H9 (cell line): Measurements from ENCODE around the gene HNRNPK. TPM values are rescaled to one million over a fixed set of nuclear protein-coding genes. Genes with fewer than 3 reads are reported as not detected.

ENCODE experiments used
- DNase-seq: peaks from one replicate; pipeline ENCODE4 v3.0.0-alpha.2; 2017
- H2AFZ ChIP-seq: one replicate; pipeline ENCODE4 v1.6.1; 2013; ENCODE audit warnings: mild to moderate bottlenecking, low read length, control low read depth, moderate library complexity
- H2AK5ac ChIP-seq: 2 replicates; pipeline ENCODE4 v1.6.1; 2013; ENCODE audit warnings: low read length, control low read depth, mixed read lengths; ENCODE audit not compliant: insufficient read length
- H2BK120ac ChIP-seq: one replicate; pipeline ENCODE4 v1.6.1; 2013; ENCODE audit warnings: low read depth, mild to moderate bottlenecking, low read length, control low read depth, inconsistent platforms; ENCODE audit not compliant: poor library complexity, severe bottlenecking
- H2BK12ac ChIP-seq: 2 replicates; pipeline ENCODE4 v1.6.1; 2013; ENCODE audit warnings: low read length, control low read depth, mixed read lengths, low read depth; ENCODE audit not compliant: insufficient read length
- H2BK15ac ChIP-seq: 2 replicates; pipeline ENCODE4 v1.6.1; 2013; ENCODE audit warnings: low read depth, low read length, control low read depth
- H2BK20ac ChIP-seq: one replicate; pipeline ENCODE4 v1.6.1; 2013; ENCODE audit warnings: low read depth, mild to moderate bottlenecking, low read length, control low read depth, inconsistent platforms; ENCODE audit not compliant: poor library complexity, severe bottlenecking
- H2BK5ac ChIP-seq: 2 replicates; pipeline ENCODE4 v1.6.1; 2013; ENCODE audit warnings: low read length, control low read depth, mixed read lengths; ENCODE audit not compliant: insufficient read length
- H3K14ac ChIP-seq: 2 replicates; pipeline ENCODE4 v1.6.1; 2013; ENCODE audit warnings: low read length, control low read depth; ENCODE audit not compliant: insufficient read depth
- H3K18ac ChIP-seq: 2 replicates; pipeline ENCODE4 v1.6.1; 2013; ENCODE audit warnings: low read depth, mild to moderate bottlenecking, mixed read lengths, low read length, control low read depth; ENCODE audit not compliant: insufficient read length
- H3K23ac ChIP-seq: 2 replicates; pipeline ENCODE4 v1.6.1; 2013; ENCODE audit warnings: low read length, control low read depth, mixed read lengths, low read depth; ENCODE audit not compliant: insufficient read length
- H3K23me2 ChIP-seq: 2 replicates; pipeline ENCODE4 v1.6.1; 2013; ENCODE audit warnings: low read depth, mild to moderate bottlenecking, mixed read lengths, low read length, control low read depth; ENCODE audit not compliant: insufficient read length, poor library complexity, severe bottlenecking
- H3K27ac ChIP-seq: 2 replicates; pipeline ENCODE4 v1.5.1; 2013; ENCODE audit warnings: low read length, control low read depth, mixed read lengths, low read depth; ENCODE audit not compliant: insufficient read length
- H3K27me3 ChIP-seq: 2 replicates; pipeline ENCODE4 v1.6.1; 2013; ENCODE audit warnings: low read length, control low read depth, inconsistent platforms; ENCODE audit not compliant: insufficient read depth
- H3K4ac ChIP-seq: 2 replicates; pipeline ENCODE4 v1.6.1; 2013; ENCODE audit warnings: low read depth, mild to moderate bottlenecking, control low read depth, inconsistent platforms, low read length, moderate library complexity
- H3K4me1 ChIP-seq: 2 replicates; pipeline ENCODE4 v1.6.1; 2013; ENCODE audit warnings: low read length, control low read depth, inconsistent platforms; ENCODE audit not compliant: insufficient read depth
- H3K4me2 ChIP-seq: 2 replicates; pipeline ENCODE4 v1.6.1; 2013; ENCODE audit warnings: low read length, control low read depth, mixed read lengths; ENCODE audit not compliant: insufficient read length, insufficient read depth
- H3K56ac ChIP-seq: 2 replicates; pipeline ENCODE4 v1.6.1; 2013; ENCODE audit warnings: low read depth, mild to moderate bottlenecking, mixed read lengths, low read length, control low read depth; ENCODE audit not compliant: insufficient read length
- H3K79me1 ChIP-seq: 2 replicates; pipeline ENCODE4 v1.6.1; 2013; ENCODE audit warnings: low read depth, mild to moderate bottlenecking, moderate library complexity, low read length, control low read depth, inconsistent platforms; ENCODE audit not compliant: insufficient read depth, poor library complexity, severe bottlenecking
- H3K79me2 ChIP-seq: 2 replicates; pipeline ENCODE4 v1.6.1; 2013; ENCODE audit warnings: low read length, control low read depth, inconsistent platforms; ENCODE audit not compliant: insufficient read depth
- H3K9ac ChIP-seq: 2 replicates; pipeline ENCODE4 v1.6.1; 2013; ENCODE audit warnings: low read length, control low read depth, mixed read lengths; ENCODE audit not compliant: insufficient read length; ENCODE audit errors: extremely low read depth
- H3K9me3 ChIP-seq: one replicate; pipeline ENCODE4 v1.6.1; 2013; ENCODE audit warnings: low read depth, low read length, inconsistent platforms; ENCODE audit not compliant: control insufficient read depth
- H3T11ph ChIP-seq: one replicate; pipeline ENCODE4 v1.6.1; 2013; ENCODE audit warnings: mild to moderate bottlenecking, low read length, control low read depth, inconsistent platforms
- H4K20me1 ChIP-seq: one replicate; pipeline ENCODE4 v1.6.1; 2013; ENCODE audit not compliant: control insufficient read depth, insufficient read length, insufficient read depth
- H4K5ac ChIP-seq: 2 replicates; pipeline ENCODE4 v1.6.1; 2013; ENCODE audit warnings: low read depth, mild to moderate bottlenecking, mixed read lengths, low read length, control low read depth; ENCODE audit not compliant: insufficient read length
- H4K8ac ChIP-seq: replicated peaks from 2 replicates; pipeline ENCODE4 v1.6.1; 2013; ENCODE audit warnings: low read length, control low read depth, mixed read lengths, low read depth; ENCODE audit not compliant: insufficient read length
- H4K91ac ChIP-seq: 2 replicates; pipeline ENCODE4 v1.6.1; 2013; ENCODE audit warnings: low read depth, mild to moderate bottlenecking, moderate library complexity, mixed read lengths, low read length, control low read depth; ENCODE audit not compliant: insufficient read length
- H3K27ac Mint-ChIP-seq, 3 experiments: 2 replicates in 2 of 3; 3 replicates in 1 of 3; pipeline ENCODE4 v1.8.0; 2020 to 2021; ENCODE audit warnings: mixed read lengths in 3 of 3, mild to moderate bottlenecking in 1 of 3, moderate library complexity in 1 of 3
- H3K27me3 Mint-ChIP-seq: 2 replicates; pipeline ENCODE4 v1.8.0; 2021; ENCODE audit warnings: low read depth, mild to moderate bottlenecking, moderate library complexity, mixed read lengths
- H3K36me3 Mint-ChIP-seq, 3 experiments: 2 replicates in 2 of 3; 3 replicates in 1 of 3; pipeline ENCODE4 v1.8.0; 2020 to 2021; ENCODE audit warnings: low read depth in 3 of 3, mixed read lengths in 3 of 3; ENCODE audit not compliant: insufficient read depth in 1 of 3
- H3K4me1 Mint-ChIP-seq, 2 experiments: 2 replicates each; pipeline ENCODE4 v1.8.0; 2020; ENCODE audit warnings: mixed read lengths in 2 of 2
- H3K4me3 Mint-ChIP-seq, 2 experiments: 2 replicates in 1 of 2; 3 replicates in 1 of 2; pipeline ENCODE4 v1.8.0; 2020 to 2021; ENCODE audit warnings: mild to moderate bottlenecking in 2 of 2, mixed read lengths in 2 of 2, moderate library complexity in 1 of 2
- H3K9me3 Mint-ChIP-seq, 2 experiments: 2 replicates in 1 of 2; 3 replicates in 1 of 2; pipeline ENCODE4 v1.8.0; 2020; ENCODE audit warnings: mild to moderate bottlenecking in 2 of 2, mixed read lengths in 2 of 2, moderate library complexity in 1 of 2
- WGBS: extraction: QIAGEN DNeasy Blood & Tissue Kit; methylation state at CpG from one replicate; pipeline ENCODE4 v1.1.7; 2013; ENCODE audit warnings: missing lambda C conversion rate, low lambda C conversion rate, mixed read lengths; ENCODE audit not compliant: insufficient read length; ENCODE audit errors: extremely low coverage; 5-methylcytosine and 5-hydroxymethylcytosine counted together
- total RNA-seq: library from RNA; stranded (reverse); gene quantifications from 2 replicates; pipeline ENCODE4 v1.2.1, GENCODE V29; 2021
- TF ChIP-seq, protein P1 (sequence below): fragments of 200-600 bp; sonication (generic); conservative IDR thresholded peaks from 3 replicates; pipeline ENCODE4 v1.8.0; 2021; ENCODE audit warnings: antibody characterized with exemption, mild to moderate bottlenecking

The HNRNPK gene
- total RNA-seq, 1 experiment from 2014 or later = 790 TPM

DNA sequence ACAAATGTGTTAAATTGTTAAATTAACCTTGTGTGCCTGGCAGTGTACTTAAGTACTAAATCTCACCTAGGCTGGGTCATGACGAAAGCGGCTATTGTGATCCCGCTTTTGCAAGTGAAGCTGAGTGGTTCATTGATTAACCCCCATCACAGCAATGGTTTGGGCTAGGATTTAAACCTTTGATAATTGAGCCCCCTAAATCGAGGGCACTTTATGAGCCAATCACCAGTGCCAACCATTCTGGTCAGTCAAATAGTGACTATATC is 22.8 kb downstream of the HNRNPK start:
- no peak overlapping the region for H3K23ac ChIP-seq
- H3K27ac ChIP-seq = no peak overlapping the region
- H2AK5ac ChIP-seq = no peak overlapping the region
- no peaks in the 10 kb centered on the region; the same call in 1 of the 2 replicates for H3K4me1 ChIP-seq
- H4K5ac ChIP-seq = no peak overlapping the region
- H3K79me1 ChIP-seq = no peaks in the 10 kb centered on the region
- H3K9me3 Mint-ChIP-seq = no peaks in the 10 kb centered on the region
- H3K9me3 ChIP-seq = no peaks in the 10 kb centered on the region
- H3K36me3 Mint-ChIP-seq = no peaks in the 10 kb centered on the region; a peak in 2 of 7 replicates
- no peaks in the 10 kb centered on the region for H4K20me1 ChIP-seq
- no peaks in the 10 kb centered on the region for H3K79me2 ChIP-seq
- H3K9ac ChIP-seq = no peak overlapping the region
- no peaks in the 10 kb centered on the region for H3K27me3 Mint-ChIP-seq
- no peak overlapping the region for H3K4ac ChIP-seq
- no peak overlapping the region for H3K14ac ChIP-seq
- no peaks in the 10 kb centered on the region for H3K27me3 ChIP-seq
- TF ChIP-seq, protein P1, sequence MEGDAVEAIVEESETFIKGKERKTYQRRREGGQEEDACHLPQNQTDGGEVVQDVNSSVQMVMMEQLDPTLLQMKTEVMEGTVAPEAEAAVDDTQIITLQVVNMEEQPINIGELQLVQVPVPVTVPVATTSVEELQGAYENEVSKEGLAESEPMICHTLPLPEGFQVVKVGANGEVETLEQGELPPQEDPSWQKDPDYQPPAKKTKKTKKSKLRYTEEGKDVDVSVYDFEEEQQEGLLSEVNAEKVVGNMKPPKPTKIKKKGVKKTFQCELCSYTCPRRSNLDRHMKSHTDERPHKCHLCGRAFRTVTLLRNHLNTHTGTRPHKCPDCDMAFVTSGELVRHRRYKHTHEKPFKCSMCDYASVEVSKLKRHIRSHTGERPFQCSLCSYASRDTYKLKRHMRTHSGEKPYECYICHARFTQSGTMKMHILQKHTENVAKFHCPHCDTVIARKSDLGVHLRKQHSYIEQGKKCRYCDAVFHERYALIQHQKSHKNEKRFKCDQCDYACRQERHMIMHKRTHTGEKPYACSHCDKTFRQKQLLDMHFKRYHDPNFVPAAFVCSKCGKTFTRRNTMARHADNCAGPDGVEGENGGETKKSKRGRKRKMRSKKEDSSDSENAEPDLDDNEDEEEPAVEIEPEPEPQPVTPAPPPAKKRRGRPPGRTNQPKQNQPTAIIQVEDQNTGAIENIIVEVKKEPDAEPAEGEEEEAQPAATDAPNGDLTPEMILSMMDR = no peak
- peak overlapping the region in 1 of 2 experiments; percentile 78; a peak in 3 of 5 replicates for H3K4me3 Mint-ChIP-seq
- no peak overlapping the region for H2BK12ac ChIP-seq
- H4K8ac ChIP-seq = no peak overlapping the region
- H3K18ac ChIP-seq = peak overlapping the region; percentile 64
- H3K4me1 Mint-ChIP-seq = peaks cover 2 to 8% of the 10 kb centered on the region in 2 experiments; a peak in 2 of 4 replicates
- H2AFZ ChIP-seq = no peak overlapping the region
- no CpG with 5 or more reads among the region's 4 CpGs for WGBS
- peak overlapping the region in 1 of 3 experiments; percentile 93; a peak in 1 of 7 replicates for H3K27ac Mint-ChIP-seq
- peaks cover 7% of the 10 kb centered on the region for H3K23me2 ChIP-seq
- no peak overlapping the region for H3K56ac ChIP-seq
- H4K91ac ChIP-seq = no peak overlapping the region
- no peak overlapping the region for H2BK120ac ChIP-seq
- no peak overlapping the region for H3T11ph ChIP-seq
- H2BK20ac ChIP-seq = no peak overlapping the region
- no peak for DNase-seq
- peak overlapping the region; percentile 23 for H3K4me2 ChIP-seq
- no peak overlapping the region for H2BK15ac ChIP-seq
- H2BK5ac ChIP-seq = no peak overlapping the region
